HG02943 (cell line): ENCODE results near the gene SCART1.
"Not testable (repeated sequence)": the region's sequence is repeated elsewhere in the genome, so short reads cannot be mapped to it uniquely, and the experiment has no call there.

Source experiments
- ATAC-seq: cut with Tn5 transposase; IDR thresholded peaks from one replicate; pipeline ENCODE4 v1.9.1; 2021; ENCODE audit warnings: mild to moderate bottlenecking, low read depth, moderate library complexity; ENCODE audit not compliant: unreplicated experiment

The SCART1 gene

GRCh38 chr10:133453516-133454203, at the start of gene SCART1:
Gene SCART1 (plus strand): TSS chr10:133453945. CDS start chr10:133453998, 53 bp downstream.
- ATAC-seq = no peak

- no peak for ATAC-seq
Measured at GRCh38 chr10:133405272-133405671, 48.5 kb upstream of the SCART1 start.

- ATAC-seq = no peak
Measured at GRCh38 chr10:133405844-133406527, 47.8 kb upstream of the SCART1 start.

GRCh38 chr10:133411523-133412380, 42.0 kb upstream of the SCART1 start:
- no peak for ATAC-seq

GRCh38 chr10:133412381-133412711, 41.4 kb upstream of the SCART1 start:
- no peak for ATAC-seq

GRCh38 chr10:133414401-133414800, 39.3 kb upstream of the SCART1 start:
- not testable (repeated sequence) for ATAC-seq

- no peak for ATAC-seq
Measured at GRCh38 chr10:133415752-133416151, 38.0 kb upstream of the SCART1 start.

- no peak for ATAC-seq
Measured at GRCh38 chr10:133418289-133418993, 35.3 kb upstream of the SCART1 start.

- ATAC-seq = no peak
Measured at GRCh38 chr10:133419211-133419950, 34.4 kb upstream of the SCART1 start.

- no peak for ATAC-seq
Measured at GRCh38 chr10:133420028-133420427, 33.7 kb upstream of the SCART1 start.

- no peak for ATAC-seq
Measured at GRCh38 chr10:133420579-133420978, 33.2 kb upstream of the SCART1 start.

- ATAC-seq = no peak
Measured at GRCh38 chr10:133421336-133422222, 32.2 kb upstream of the SCART1 start.

- no peak for ATAC-seq
Measured at GRCh38 chr10:133422223-133422806, 31.4 kb upstream of the SCART1 start.

GRCh38 chr10:133422807-133423771, 30.7 kb upstream of the SCART1 start:
- no peak for ATAC-seq

GRCh38 chr10:133424102-133424501, 29.6 kb upstream of the SCART1 start:
- ATAC-seq = not testable (repeated sequence)

GRCh38 chr10:133424601-133425000, 29.1 kb upstream of the SCART1 start, which contains the start of gene SPRN:
Gene SPRN (minus strand): TSS chr10:133424625. CDS start chr10:133423681, 944 bp downstream.
- not testable (repeated sequence) for ATAC-seq

- ATAC-seq = not testable (repeated sequence)
Measured at GRCh38 chr10:133429571-133429970, 24.2 kb upstream of the SCART1 start.
